HCT116 (cell line): ENCODE data around the gene MRPL44. TPM values are rescaled to one million over a fixed set of nuclear protein-coding genes. Genes with fewer than 3 reads are reported as not detected.

Source experiments
- ATAC-seq: fragments of 200-7000 bp; cut with Tn5 transposase; 2 replicates; pipeline ENCODE4 v1.9.1; 2020; ENCODE audit warnings: mild to moderate bottlenecking, moderate library complexity
- BruUV-seq: library from RNA; stranded (reverse); fragments of 400-500 nt; replicated peaks from 2 replicates; lab custom pipeline; 2021; lab: Mats Ljungman, UMichigan
- CTCF ChIA-PET: fragments of 300-600 bp; sonication (Branson Sonifier 250); formaldehyde crosslinking; loops from one replicate; lab custom pipeline; 2021; ENCODE audit warnings: antibody characterized with exemption; lab: Charles Lee
- POLR2A ChIA-PET: fragments of 300-600, 350-600 bp; sonication (Branson Sonifier 250); formaldehyde crosslinking; loops from one replicate; lab custom pipeline; 2021; ENCODE audit warnings: antibody characterized with exemption; lab: Charles Lee
- RAD21 ChIA-PET, 2 experiments: fragments of 300-600 bp; sonication (Branson Sonifier 250); formaldehyde crosslinking; loops; one replicate each; lab custom pipeline; 2023; ENCODE audit warnings: low total read pairs in 2 of 2; ENCODE audit not compliant: uncharacterized antibody in 2 of 2, unreplicated experiment in 2 of 2, low non-redundant PET in 1 of 2; lab: Charles Lee
- DNase-seq: peaks from one replicate; pipeline ENCODE4 v3.0.0-alpha.2; 2010; ENCODE audit warnings: low read depth, low spot score
- H2AFZ ChIP-seq: fragments of 200-600 bp; shearing (Covaris generic), sonication (generic); 2 replicates; pipeline ENCODE4 v1.6.1; 2017; ENCODE audit warnings: low read depth, mixed run types, mixed read lengths, antibody characterized with exemption, low read length; ENCODE audit not compliant: poor library complexity, severe bottlenecking
- H3K27ac ChIP-seq: 2 replicates; pipeline ENCODE4 v1.5.1; 2012; ENCODE audit warnings: low read depth, low read length
- H3K27me3 ChIP-seq: fragments of 200-600 bp; sonication (generic); 2 replicates; pipeline ENCODE4 v1.6.1; 2016; ENCODE audit warnings: mixed run types, low read length, mixed read lengths; ENCODE audit not compliant: insufficient read depth
- H3K36me3 ChIP-seq, 2 experiments: fragments of 200-500 bp in 1 of 2; fragments of 200-600 bp in 1 of 2; sonication (Bioruptor generic) in 1 of 2; sonication (generic) in 1 of 2; 2 replicates each; pipeline versions ENCODE4 v1.5.1 to v1.6.1; 2014 to 2016; ENCODE audit warnings: low read length in 2 of 2, inconsistent platforms in 1 of 2, mixed read lengths in 1 of 2, mixed run types in 1 of 2; ENCODE audit not compliant: insufficient read depth in 2 of 2, control insufficient read depth in 1 of 2
- H3K4me1 ChIP-seq, 2 experiments: fragments of 200-600 bp in 1 of 2; sonication (generic) in 1 of 2; 2 replicates each; pipeline versions ENCODE4 v1.5.1 to v1.6.1; 2012 to 2017; ENCODE audit warnings: low read length in 2 of 2, inconsistent platforms in 1 of 2, mild to moderate bottlenecking in 1 of 2, mixed read lengths in 1 of 2, mixed run types in 1 of 2, moderate library complexity in 1 of 2; ENCODE audit not compliant: insufficient read depth in 2 of 2, control insufficient read depth in 1 of 2
- H3K4me2 ChIP-seq: fragments of 200-600 bp; sonication (generic); 2 replicates; pipeline ENCODE4 v1.6.1; 2017; ENCODE audit warnings: mixed run types, low read length, mixed read lengths
- H3K4me3 ChIP-seq, 2 experiments: fragments of 200-600 bp in 1 of 2; sonication (generic) in 1 of 2; replicated peaks in 1 of 2; 2 replicates each; pipeline ENCODE4 v1.5.1; 2011 to 2016; ENCODE audit warnings: low read length in 2 of 2, control low read depth in 1 of 2, low read depth in 1 of 2, mild to moderate bottlenecking in 1 of 2, mixed read lengths in 1 of 2, mixed run types in 1 of 2
- H3K79me2 ChIP-seq: fragments of 200-600 bp; sonication (generic); 2 replicates; pipeline ENCODE4 v1.6.1; 2017; ENCODE audit warnings: mild to moderate bottlenecking, mixed run types, low read length, moderate library complexity, mixed read lengths; ENCODE audit not compliant: insufficient read depth
- H3K9ac ChIP-seq: fragments of 200-600 bp; sonication (generic); 2 replicates; pipeline ENCODE4 v1.6.1; 2016; ENCODE audit warnings: low read length, mixed read lengths
- H3K9me2 ChIP-seq: fragments of 200-600 bp; sonication (generic), shearing (Covaris generic); 2 replicates; pipeline ENCODE4 v1.6.1; 2017; ENCODE audit warnings: mixed run types, mild to moderate bottlenecking, moderate library complexity; ENCODE audit not compliant: insufficient read depth
- H3K9me3 ChIP-seq, 2 experiments: fragments of 200-500 bp in 1 of 2; fragments of 200-600 bp in 1 of 2; sonication (Bioruptor generic) in 1 of 2; sonication (generic) in 1 of 2; 2 replicates each; pipeline ENCODE4 v1.6.1; 2014 to 2017; ENCODE audit warnings: low read length in 2 of 2, mixed read lengths in 2 of 2, inconsistent platforms in 1 of 2, low read depth in 1 of 2, mild to moderate bottlenecking in 1 of 2, mixed run types in 1 of 2, moderate library complexity in 1 of 2; ENCODE audit not compliant: control insufficient read depth in 1 of 2, insufficient read depth in 1 of 2
- H4K20me1 ChIP-seq: fragments of 200-600 bp; sonication (generic), shearing (Covaris generic); 2 replicates; pipeline ENCODE4 v1.6.1; 2017; ENCODE audit warnings: mixed run types, mild to moderate bottlenecking, moderate library complexity; ENCODE audit not compliant: insufficient read depth
- CBX3 ChIP-seq: IDR thresholded peaks from 2 replicates; pipeline ENCODE4 v1.6.1; 2012; ENCODE audit warnings: low read depth
- CEBPB ChIP-seq: IDR thresholded peaks from 2 replicates; pipeline ENCODE4 v1.6.1; 2012; ENCODE audit warnings: low read depth
- EGR1 ChIP-seq: IDR thresholded peaks from 2 replicates; pipeline ENCODE4 v1.6.1; 2012; ENCODE audit warnings: low read depth
- EZH2 ChIP-seq: fragments of 200-600 bp; sonication (generic); IDR thresholded peaks from 2 replicates; pipeline ENCODE4 v1.6.1; 2017; ENCODE audit warnings: antibody characterized with exemption, mixed run types
- JUND ChIP-seq: IDR thresholded peaks from 2 replicates; pipeline ENCODE4 v1.6.1; 2012
- POLR2A ChIP-seq: IDR thresholded peaks from 2 replicates; pipeline ENCODE4 v1.7.0; 2011; ENCODE audit warnings: borderline replicate concordance; ENCODE audit not compliant: insufficient read depth, insufficient read length; ENCODE audit errors: extremely low read depth
- RAD21 ChIP-seq: IDR thresholded peaks from 2 replicates; pipeline ENCODE4 v1.6.1; 2012; ENCODE audit warnings: low read depth, mild to moderate bottlenecking
- REST ChIP-seq: IDR thresholded peaks from 2 replicates; pipeline ENCODE4 v1.6.1; 2012; ENCODE audit warnings: low read depth
- SRF ChIP-seq: IDR thresholded peaks from 2 replicates; pipeline ENCODE4 v1.6.1; 2012; ENCODE audit warnings: low read depth
- YY1 ChIP-seq: IDR thresholded peaks from 2 replicates; pipeline ENCODE4 v1.6.1; 2011; ENCODE audit warnings: low read length, low read depth, moderate library complexity, mild to moderate bottlenecking; ENCODE audit not compliant: insufficient replicate concordance; ENCODE audit errors: extremely low read depth
- ZBTB33 ChIP-seq: IDR thresholded peaks from 2 replicates; pipeline ENCODE4 v1.6.1; 2011; ENCODE audit warnings: mild to moderate bottlenecking, low read length, moderate library complexity; ENCODE audit not compliant: insufficient replicate concordance; ENCODE audit errors: extremely low read depth
- ZFX ChIP-seq: fragments of 450-650 bp; IDR thresholded peaks from 2 replicates; pipeline ENCODE4 v1.6.1; 2017
- ZNF274 ChIP-seq: fragments of 200-500 bp; sonication (Bioruptor generic); IDR thresholded peaks from 2 replicates; pipeline ENCODE4 v1.6.1; 2014; ENCODE audit warnings: mild to moderate bottlenecking, low read depth, low read length, inconsistent platforms
- intact Hi-C: fragments of 100-400 bp; cut with micrococcal nuclease; formaldehyde crosslinking; loops from 2 replicates; pipeline ENCODE4 v1.10.0; 2022
- total RNA-seq: library from RNA; stranded (reverse); gene quantifications from one replicate; pipeline ENCODE4 v1.2.1, GENCODE V29; 2021; ENCODE audit not compliant: unreplicated experiment

Gene MRPL44
- total RNA-seq, 1 experiment from 2014 or later, result 45.8 TPM

- Histone ChIP-seq H4K20me1 (no peaks in the 10 kb centered on the region), H3K36me3 (no peaks in the 10 kb centered on the region), H3K9me2 (no peaks in the 10 kb centered on the region), H3K9ac (peak overlapping the region; percentile 88), H3K4me1 (peaks cover 18 to 38% of the 10 kb centered on the region in 2 experiments), H3K79me2 (peaks cover 33% of the 10 kb centered on the region), H3K4me3 (peak overlapping the region; percentile 75 to 95), H3K9me3 (no peaks in the 10 kb centered on the region), H2AFZ (peak overlapping the region; percentile 90), H3K4me2 (peak overlapping the region; percentile 88), H3K27me3 (no peaks in the 10 kb centered on the region), H3K27ac (no peak overlapping the region)
- ChIA-PET CTCF (no interaction called here), POLR2A (no interaction called here), RAD21 (no interaction called here)
- no peak for TF ChIP-seq ZFX
- no peak for TF ChIP-seq RAD21
- no peak for TF ChIP-seq YY1
- TF ChIP-seq CBX3, result no peak
- intact Hi-C loops, result loop anchor here (10.0 kb wide), 2 partner anchors 111 to 251 kb away; partner anchors contain the start of gene AP1S3
- DNase-seq (no peak), ATAC-seq (no peak)
- BruUV-seq, result no TSS peak
These were observed 11.5 kb upstream of the MRPL44 start for GRCh38 chr2:223945755-223946154.

- ChIA-PET RAD21 (no interaction called here), CTCF (no interaction called here), POLR2A (no interaction called here)
- intact Hi-C loops, result loop anchor here (10.0 kb wide), 2 partner anchors 113 to 253 kb away; partner anchors contain the start of gene AP1S3
- no peaks in the 10 kb centered on the region for H3K36me3 ChIP-seq
- no peak overlapping the region for H3K27ac ChIP-seq
- peak overlapping the region; percentile 56 for H2AFZ ChIP-seq
- no peak for DNase-seq
- H3K27me3 ChIP-seq, result no peaks in the 10 kb centered on the region
- TF ChIP-seq REST (no peak), YY1 (no peak), POLR2A (no peak), ZFX (no peak), EZH2 (no peak), CBX3 (no peak), ZNF274 (no peak), SRF (no peak), ZBTB33 (no peak), CEBPB (no peak), EGR1 (no peak), RAD21 (no peak), JUND (no peak)
- H3K4me3 ChIP-seq, result no peak overlapping the region
- H3K4me1 ChIP-seq, result peaks cover 11 to 29% of the 10 kb centered on the region in 2 experiments; a peak in 3 of 4 replicates
- no TSS peak for BruUV-seq
- ATAC-seq, result peak; percentile 41
- H3K4me2 ChIP-seq, result peak overlapping the region; percentile 30; the same call in 1 of the 2 replicates
- H3K79me2 ChIP-seq, result peaks cover 22% of the 10 kb centered on the region
- H3K9ac ChIP-seq, result no peak overlapping the region
- H3K9me2 ChIP-seq, result no peaks in the 10 kb centered on the region
- H3K9me3 ChIP-seq, result no peaks in the 10 kb centered on the region
- H4K20me1 ChIP-seq, result no peaks in the 10 kb centered on the region
These were observed 9.5 kb upstream of the MRPL44 start for GRCh38 chr2:223947711-223948205.
